ENCODE data around the gene L3HYPDH. TPM values are rescaled to one million over a fixed set of nuclear protein-coding genes. Genes with fewer than 3 reads are reported as not detected.

The L3HYPDH gene
- total and polyA plus RNA-seq, 2 of the 13 experiments (the other 11 are each of a cell fraction or from before 2014, with no cell fraction given), result 30.5 to 36.6 TPM

DNA sequence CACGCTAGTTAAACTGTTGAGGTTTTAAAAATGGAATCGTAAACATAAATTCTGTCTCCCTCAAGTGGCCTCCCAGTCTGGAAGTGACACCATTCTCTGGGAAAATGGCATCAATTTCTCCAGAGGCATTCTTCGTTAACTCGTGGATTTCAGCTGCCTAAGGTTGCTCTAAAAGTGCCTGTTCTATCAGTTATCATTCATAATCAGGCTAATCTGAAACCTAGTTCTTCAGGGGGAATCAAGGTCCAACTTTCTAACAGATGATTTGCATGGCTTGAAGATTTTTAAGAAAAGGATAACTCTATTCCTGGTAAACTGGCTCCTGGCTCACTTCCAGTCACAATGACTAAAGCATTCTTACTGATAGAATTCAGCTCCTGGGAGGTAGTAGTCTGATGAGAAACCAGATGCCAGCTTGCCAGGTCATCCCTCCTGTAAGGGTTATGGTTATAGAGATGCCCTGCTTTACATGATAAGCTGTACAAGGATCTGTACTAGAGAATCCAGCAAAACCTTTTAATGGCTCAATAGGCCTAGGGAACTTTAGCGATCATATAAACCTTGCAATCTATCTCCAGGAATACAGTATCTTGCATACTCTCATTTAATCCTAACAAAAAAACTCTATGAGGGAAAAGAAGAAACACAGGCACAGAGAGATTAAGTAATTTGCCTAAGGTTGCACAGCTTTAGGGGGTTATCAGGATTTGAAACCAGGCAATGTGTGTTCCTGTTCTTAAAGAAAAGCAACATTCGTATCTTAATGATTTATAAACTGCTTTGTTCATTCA lies 1.5 kb downstream of the L3HYPDH start (continued):
- TF ChIP-seq TERF1 (CRISPR knock-in tag; IDR thresholded peaks at IDR 0.05), result no peak
- TF ChIP-seq ZNF780A (CRISPR knock-in tag; IDR thresholded peaks at IDR 0.05), result no peak
- TF ChIP-seq POLR2A (IDR thresholded peaks at IDR 0.05; ENCODE audit: insufficient read depth in 1 of 2, low read depth in 2 of 2, low read length in 2 of 2), result peak in 1 of 2 experiments; percentile 38; a peak in 2 of 4 replicates
- TF ChIP-seq ZSCAN30 (CRISPR knock-in tag; IDR thresholded peaks at IDR 0.05), result no peak
- TF ChIP-seq ZNF572 (CRISPR knock-in tag; IDR thresholded peaks at IDR 0.05), result no peak
- TF ChIP-seq CENPBD1 (CRISPR knock-in tag; IDR thresholded peaks at IDR 0.05; ENCODE audit: borderline replicate concordance, low read depth), result no peak
- no peak for TF ChIP-seq EED (CRISPR knock-in tag; IDR thresholded peaks at IDR 0.05)
- no peak for TF ChIP-seq FUBP1 (CRISPR knock-in tag; IDR thresholded peaks at IDR 0.05; ENCODE audit: borderline replicate concordance)
- TF ChIP-seq FLYWCH1 (CRISPR knock-in tag; IDR thresholded peaks at IDR 0.05), result no peak
- TF ChIP-seq ZBTB42 (CRISPR knock-in tag; IDR thresholded peaks at IDR 0.05), result no peak
- no peak for TF ChIP-seq GATAD2A (CRISPR knock-in tag; IDR thresholded peaks at IDR 0.05)
- no peak for TF ChIP-seq ATF6 (CRISPR knock-in tag; conservative IDR thresholded peaks at IDR 0.05)
- TF ChIP-seq MYC (CRISPR knock-in tag; IDR thresholded peaks at IDR 0.05; ENCODE audit: borderline replicate concordance), result no peak
- no peak for TF ChIP-seq NAIF1 (CRISPR knock-in tag; IDR thresholded peaks at IDR 0.05; ENCODE audit: borderline replicate concordance)
- TF ChIP-seq SRSF9 (IDR thresholded peaks at IDR 0.05; ENCODE audit: borderline replicate concordance, insufficient read depth, low read depth, low read length, poor library complexity, severe bottlenecking), result no peak
- no peak for TF ChIP-seq ZNF276 (CRISPR knock-in tag; IDR thresholded peaks at IDR 0.05; ENCODE audit: low read depth)
- TF ChIP-seq, protein P1, sequence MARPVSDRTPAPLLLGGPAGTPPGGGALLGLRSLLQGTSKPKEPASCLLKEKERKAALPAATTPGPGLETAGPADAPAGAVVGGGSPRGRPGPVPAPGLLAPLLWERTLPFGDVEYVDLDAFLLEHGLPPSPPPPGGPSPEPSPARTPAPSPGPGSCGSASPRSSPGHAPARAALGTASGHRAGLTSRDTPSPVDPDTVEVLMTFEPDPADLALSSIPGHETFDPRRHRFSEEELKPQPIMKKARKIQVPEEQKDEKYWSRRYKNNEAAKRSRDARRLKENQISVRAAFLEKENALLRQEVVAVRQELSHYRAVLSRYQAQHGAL (CRISPR knock-in tag; IDR thresholded peaks at IDR 0.05; ENCODE audit: not compliant biosample characterization), result no peak
- TF ChIP-seq ZNF766 (CRISPR knock-in tag; IDR thresholded peaks at IDR 0.05; ENCODE audit: borderline replicate concordance), result no peak
- TF ChIP-seq EP300 (IDR thresholded peaks at IDR 0.05; ENCODE audit: low read depth in 2 of 2, low read length in 2 of 2), result no peak
- no peak for TF ChIP-seq EP300 (CRISPR knock-in tag; IDR thresholded peaks at IDR 0.05; ENCODE audit: borderline replicate concordance)
- TF ChIP-seq KMT2A (CRISPR knock-in tag; IDR thresholded peaks at IDR 0.05), result no peak
- no peak for TF ChIP-seq SIX4 (CRISPR knock-in tag; IDR thresholded peaks at IDR 0.05)
